A549 treated with GW870086 at 1 μM for 4 hours (cell line): Measurements from ENCODE around the gene HSD3B1. TPM values are rescaled to one million over a fixed set of nuclear protein-coding genes. Genes with fewer than 3 reads are reported as not detected.

Source experiments
- total RNA-seq: library from RNA; stranded (reverse); fragments of 200-300 nt; extraction: Qiagen RNA extraction; gene quantifications from 5 replicates; pipeline ENCODE4 v1.2.3, GENCODE V29; 2022; ENCODE audit warnings: low read depth

The HSD3B1 gene
- not detected in 5 replicates for total RNA-seq

GRCh38 chr1:119506941-119507340, at the start of gene HSD3B1:
Gene HSD3B1 (plus strand): TSS chr1:119507210. CDS start chr1:119507477, 267 bp downstream.

Other genes starting within 250 kb of the HSD3B1 start
- gene HAO2, start 138.4 kb upstream of the HSD3B1 start, total RNA-seq, result not detected in 5 replicates
- not detected in 5 replicates for gene HSD3B2, start 92.1 kb upstream of the HSD3B1 start, total RNA-seq
- gene ZNF697, start 141.1 kb downstream of the HSD3B1 start, total RNA-seq, result 1.6 to 2.2 TPM (median 1.8 TPM) in 5 replicates
- gene PHGDH, start 204.7 kb downstream of the HSD3B1 start, total RNA-seq, result 65.1 to 91.5 TPM (median 85.9 TPM) in 5 replicates